ENCODE data around the gene SPHKAP.
"Not testable (repeated sequence)": the region's sequence is repeated elsewhere in the genome, so short reads cannot be mapped to it uniquely, and the experiment has no call there.

SPHKAP gene

GRCh38 chr2:228038967-228039366 is 142.5 kb downstream of the SPHKAP start:
- DNase-seq (ENCODE audit: low spot score), result no peak

- no peak for DNase-seq (ENCODE audit: low spot score)
Measured at GRCh38 chr2:228037915-228038314, 143.6 kb downstream of the SPHKAP start.

- no peak for DNase-seq (ENCODE audit: low spot score)
Measured at GRCh38 chr2:228023619-228024018, 157.9 kb downstream of the SPHKAP start.

- DNase-seq (ENCODE audit: low spot score), result no peak
Measured at GRCh38 chr2:228018311-228018710, 163.2 kb downstream of the SPHKAP start.

GRCh38 chr2:228017784-228018183 is 163.7 kb downstream of the SPHKAP start:
- DNase-seq (ENCODE audit: low spot score), result no peak

GRCh38 chr2:228016402-228016801 is 165.1 kb downstream of the SPHKAP start:
- DNase-seq (ENCODE audit: low spot score), result no peak

- DNase-seq (ENCODE audit: low spot score), result no peak
Measured at GRCh38 chr2:228015741-228016140, 165.7 kb downstream of the SPHKAP start.

GRCh38 chr2:227996366-227996765 is 185.1 kb downstream of the SPHKAP start:
- no peak for DNase-seq (ENCODE audit: low spot score)

- no peak for DNase-seq (ENCODE audit: low spot score)
Measured at GRCh38 chr2:227990937-227991336, 190.6 kb downstream of the SPHKAP start.

- DNase-seq (ENCODE audit: low spot score), result no peak
Measured at GRCh38 chr2:227973241-227973640, 208.2 kb downstream of the SPHKAP start.

GRCh38 chr2:227971619-227972230 is 209.8 kb downstream of the SPHKAP start:
- DNase-seq (ENCODE audit: low spot score), result no peak

GRCh38 chr2:227960317-227960716 is 221.2 kb downstream of the SPHKAP start:
- DNase-seq (ENCODE audit: low spot score), result no peak

- no peak for DNase-seq (ENCODE audit: low spot score)
Measured at GRCh38 chr2:227942965-227943364, 238.5 kb downstream of the SPHKAP start.

GRCh38 chr2:227942021-227942420 is 239.5 kb downstream of the SPHKAP start:
- no peak for DNase-seq (ENCODE audit: low spot score)

- no peak for DNase-seq (ENCODE audit: low spot score)
Measured at GRCh38 chr2:227939271-227940027, 242.0 kb downstream of the SPHKAP start.

- DNase-seq (ENCODE audit: low spot score), result not testable (repeated sequence)
Measured at GRCh38 chr2:227936249-227936648, 245.2 kb downstream of the SPHKAP start.

GRCh38 chr2:227933884-227934283 is 247.6 kb downstream of the SPHKAP start:
- no peak for DNase-seq (ENCODE audit: low spot score)

- DNase-seq (ENCODE audit: low spot score), result no peak
Measured at GRCh38 chr2:227932403-227932802, 249.1 kb downstream of the SPHKAP start.

- no peak for DNase-seq (ENCODE audit: low spot score)
Measured at GRCh38 chr2:227932001-227932400, 249.5 kb downstream of the SPHKAP start.
